ENCODE results near the gene RCBTB2. TPM values are rescaled to one million over a fixed set of nuclear protein-coding genes. Genes with fewer than 3 reads are reported as not detected.

Gene RCBTB2
- total RNA-seq, 1 donor, result 10.5 TPM

DNA sequence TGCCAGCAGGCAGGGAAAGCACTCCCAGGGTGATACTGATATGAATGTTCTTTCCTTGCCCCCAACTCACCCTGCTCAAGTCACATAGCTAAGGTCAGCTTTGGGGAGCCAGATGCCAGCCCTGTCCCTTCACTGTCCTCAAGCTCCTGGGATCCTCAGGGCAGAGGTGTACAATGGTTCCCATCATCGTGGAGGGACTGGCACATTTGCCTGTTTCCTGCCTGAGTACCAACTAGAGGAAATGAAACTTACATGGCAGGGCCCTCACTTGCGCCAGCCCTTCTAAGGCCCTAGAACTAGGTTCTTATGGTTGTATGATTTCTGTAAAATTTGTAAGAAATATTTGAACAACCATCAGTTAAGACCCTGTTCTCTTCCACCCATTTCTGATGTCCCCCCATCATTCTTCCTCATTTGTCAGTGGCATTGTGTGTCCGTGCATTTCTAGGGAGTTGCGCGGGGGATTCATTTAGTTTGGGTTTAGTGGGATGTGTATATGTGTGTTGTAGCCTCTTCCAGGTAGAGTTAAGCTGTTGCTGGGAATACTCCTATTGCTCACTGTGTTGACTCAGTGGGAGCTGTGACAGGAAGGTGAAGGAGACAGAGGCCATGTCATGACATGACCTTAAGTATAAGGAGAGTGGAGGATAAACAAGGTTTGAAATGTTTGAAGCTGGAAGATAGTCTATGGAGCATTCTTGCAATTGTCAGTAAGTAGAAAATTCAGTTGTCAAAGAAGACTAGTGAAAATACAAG is 41.3 kb upstream of the RCBTB2 start:
- Histone ChIP-seq H3K79me2 (ENCODE audit: insufficient read depth, low read length) (no peaks in the 10 kb centered on the region), H3K4me3 (ENCODE audit: insufficient read depth, low read length) (no peak overlapping the region), H2AFZ (ENCODE audit: low read length) (peak overlapping the region; percentile 17), H3K36me3 (ENCODE audit: insufficient read depth, low read length) (no peaks in the 10 kb centered on the region), H3K4me1 (ENCODE audit: insufficient read depth, low read length) (peaks cover 14% of the 10 kb centered on the region), H3K27me3 (ENCODE audit: insufficient read depth, low read length) (no peaks in the 10 kb centered on the region), H3K27ac (ENCODE audit: low read depth, low read length) (no peak overlapping the region), H3K4me2 (ENCODE audit: insufficient read depth, low read length) (no peak overlapping the region), H4K20me1 (ENCODE audit: insufficient read depth, low read length) (no peaks in the 10 kb centered on the region), H3K9me3 (ENCODE audit: low read depth, low read length) (no peaks in the 10 kb centered on the region)
- no peak for DNase-seq (ENCODE audit: insufficient read length, low spot score, missing footprints)
- TF ChIP-seq CTCF (IDR thresholded peaks at IDR 0.05; ENCODE audit: extremely low read depth, low read depth, low read length), result no peak

- Histone ChIP-seq H3K27me3 (ENCODE audit: insufficient read depth, low read length) (no peaks in the 10 kb centered on the region), H2AFZ (ENCODE audit: low read length) (peak overlapping the region; percentile 77), H3K4me1 (ENCODE audit: insufficient read depth, low read length) (peaks cover 14% of the 10 kb centered on the region), H3K9me3 (ENCODE audit: low read depth, low read length) (no peaks in the 10 kb centered on the region), H3K4me2 (ENCODE audit: insufficient read depth, low read length) (no peak overlapping the region), H3K36me3 (ENCODE audit: insufficient read depth, low read length) (no peaks in the 10 kb centered on the region), H4K20me1 (ENCODE audit: insufficient read depth, low read length) (no peaks in the 10 kb centered on the region), H3K79me2 (ENCODE audit: insufficient read depth, low read length) (no peaks in the 10 kb centered on the region), H3K27ac (ENCODE audit: low read depth, low read length) (no peak overlapping the region), H3K4me3 (ENCODE audit: insufficient read depth, low read length) (no peak overlapping the region)
- no peak for DNase-seq (ENCODE audit: insufficient read length, low spot score, missing footprints)
- TF ChIP-seq CTCF (IDR thresholded peaks at IDR 0.05; ENCODE audit: extremely low read depth, low read depth, low read length), result no peak
Observed at GRCh38 chr13:48573213-48574007, 40.5 kb upstream of the RCBTB2 start.

GRCh38 chr13:48571126-48571913 is 38.4 kb upstream of the RCBTB2 start:
- DNase-seq (ENCODE audit: insufficient read length, low spot score, missing footprints), result peak; percentile 58
- Histone ChIP-seq H4K20me1 (ENCODE audit: insufficient read depth, low read length) (no peaks in the 10 kb centered on the region), H3K36me3 (ENCODE audit: insufficient read depth, low read length) (no peaks in the 10 kb centered on the region), H3K27me3 (ENCODE audit: insufficient read depth, low read length) (no peaks in the 10 kb centered on the region), H3K4me3 (ENCODE audit: insufficient read depth, low read length) (peak overlapping the region; percentile 65), H3K27ac (ENCODE audit: low read depth, low read length) (peak overlapping the region; percentile 75), H3K4me1 (ENCODE audit: insufficient read depth, low read length) (peaks cover 25% of the 10 kb centered on the region), H2AFZ (ENCODE audit: low read length) (peak overlapping the region; percentile 93), H3K4me2 (ENCODE audit: insufficient read depth, low read length) (peak overlapping the region; percentile 85), H3K9me3 (ENCODE audit: low read depth, low read length) (no peaks in the 10 kb centered on the region), H3K79me2 (ENCODE audit: insufficient read depth, low read length) (no peaks in the 10 kb centered on the region)
- no peak for TF ChIP-seq CTCF (IDR thresholded peaks at IDR 0.05; ENCODE audit: extremely low read depth, low read depth, low read length)

Data from osteoblast (primary cell).